ENCODE measurements around the gene LCOR.
A peak's percentile ranks its signal among the peaks of the same experiment; 100 is the strongest.
"Not testable (repeated sequence)": the region's sequence is repeated elsewhere in the genome, so short reads cannot be mapped to it uniquely, and the experiment has no call there.

Gene LCOR

DNA sequence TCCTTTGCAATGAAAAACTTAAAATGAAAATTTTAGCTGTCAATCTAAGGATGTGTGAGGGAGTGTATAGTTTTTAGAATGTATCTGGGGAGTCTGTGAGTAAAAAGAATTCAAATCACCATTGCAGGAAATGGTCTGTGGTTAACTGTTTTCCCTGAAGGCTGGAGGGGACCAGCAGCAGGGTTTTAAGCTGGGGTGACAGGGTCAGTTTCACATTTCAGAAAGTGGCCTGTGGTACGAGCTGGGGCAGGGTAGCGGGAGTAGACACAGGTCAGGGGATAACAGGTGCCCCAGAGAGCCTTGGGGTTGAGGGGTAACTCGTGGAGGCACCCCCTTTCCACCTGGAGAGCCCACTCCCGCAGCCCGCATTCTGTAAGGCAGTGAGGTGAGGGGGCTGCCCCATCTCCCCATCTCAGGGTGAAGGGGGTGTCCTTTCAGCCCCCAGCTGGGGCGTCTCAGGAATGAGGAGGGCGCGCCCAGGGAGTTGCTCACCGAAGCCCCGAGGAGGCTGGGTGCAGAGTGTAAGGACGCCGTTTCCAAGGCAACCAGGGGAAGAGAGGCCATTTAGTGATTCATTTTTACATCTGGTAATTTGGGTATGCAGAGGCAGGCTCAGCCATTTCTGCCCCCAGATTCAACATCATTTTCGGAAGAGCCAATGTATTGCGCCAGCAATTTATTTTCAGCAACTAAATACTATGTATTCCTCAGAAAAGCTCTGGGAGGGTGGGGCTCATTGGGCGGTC, 184.8 kb downstream of the LCOR start:
- DNase-seq, result no peak

DNA sequence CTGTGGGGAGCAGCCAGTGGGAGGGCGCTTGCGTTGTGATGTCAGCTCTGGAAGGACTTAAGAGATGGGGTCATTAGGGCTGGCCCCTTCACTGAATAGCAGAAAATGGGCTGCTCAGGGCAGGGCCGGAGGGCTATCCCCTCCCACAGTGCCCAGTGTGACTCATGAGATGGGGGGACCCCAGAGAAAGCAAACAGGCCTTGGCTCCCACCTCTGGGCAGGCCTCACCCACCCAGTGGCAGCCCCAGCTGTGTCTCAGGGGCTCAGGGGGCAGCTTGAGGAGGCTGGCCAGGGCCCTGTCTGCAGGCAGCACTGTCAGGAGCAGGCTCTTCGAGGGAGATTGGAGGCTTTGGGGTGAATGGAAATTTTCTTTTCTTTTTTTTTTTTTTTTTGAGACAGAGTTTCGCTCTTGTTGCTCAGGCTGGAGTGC, 185.4 kb downstream of the LCOR start:
- DNase-seq, result no peak

DNA sequence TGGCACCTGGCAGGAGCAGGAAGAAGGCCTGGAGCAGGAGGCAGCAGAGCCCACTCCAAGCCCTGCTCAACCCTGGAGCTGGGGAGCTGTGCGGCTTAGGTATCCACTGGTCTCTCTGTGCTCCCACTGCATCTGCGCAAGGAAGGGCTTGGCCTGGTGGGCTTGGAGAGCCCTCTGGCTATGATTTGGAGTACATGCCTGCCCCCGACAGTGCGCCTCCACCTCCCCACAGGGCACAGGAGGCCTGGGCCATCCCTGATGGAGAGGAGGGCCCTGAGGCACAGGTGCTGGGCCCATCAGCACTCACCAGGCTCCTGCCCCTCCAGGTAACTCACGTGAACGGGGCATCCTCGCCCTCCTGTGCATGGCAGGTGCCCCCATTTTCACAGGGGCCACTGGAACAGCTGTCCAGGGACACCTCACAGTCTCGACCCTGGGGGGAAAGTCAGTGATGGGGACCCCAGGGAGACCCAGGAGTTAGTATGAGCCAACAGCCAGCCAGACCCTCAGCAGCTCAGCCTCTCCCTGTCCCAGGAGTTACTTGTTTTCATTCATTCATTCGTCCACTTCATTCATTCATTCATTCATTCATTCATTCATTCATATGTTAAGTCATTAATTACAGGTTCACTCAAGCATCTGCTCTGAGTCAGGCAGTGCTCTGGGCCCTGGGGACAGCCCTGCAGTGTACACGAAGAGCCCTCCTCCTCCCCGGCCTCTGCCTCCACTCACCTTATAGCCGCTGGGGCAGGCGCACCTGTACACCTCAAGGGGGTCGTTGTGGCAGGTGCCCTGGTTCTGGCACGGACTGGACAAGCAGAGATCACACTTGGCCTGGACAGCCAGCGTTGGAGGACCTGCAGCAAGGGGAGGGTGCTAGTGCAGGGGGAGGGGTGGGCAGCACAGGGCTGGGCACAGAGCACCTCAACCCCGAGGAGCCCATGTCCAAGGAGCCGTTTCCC, 186.4 kb downstream of the LCOR start:
- no peak for DNase-seq

DNA sequence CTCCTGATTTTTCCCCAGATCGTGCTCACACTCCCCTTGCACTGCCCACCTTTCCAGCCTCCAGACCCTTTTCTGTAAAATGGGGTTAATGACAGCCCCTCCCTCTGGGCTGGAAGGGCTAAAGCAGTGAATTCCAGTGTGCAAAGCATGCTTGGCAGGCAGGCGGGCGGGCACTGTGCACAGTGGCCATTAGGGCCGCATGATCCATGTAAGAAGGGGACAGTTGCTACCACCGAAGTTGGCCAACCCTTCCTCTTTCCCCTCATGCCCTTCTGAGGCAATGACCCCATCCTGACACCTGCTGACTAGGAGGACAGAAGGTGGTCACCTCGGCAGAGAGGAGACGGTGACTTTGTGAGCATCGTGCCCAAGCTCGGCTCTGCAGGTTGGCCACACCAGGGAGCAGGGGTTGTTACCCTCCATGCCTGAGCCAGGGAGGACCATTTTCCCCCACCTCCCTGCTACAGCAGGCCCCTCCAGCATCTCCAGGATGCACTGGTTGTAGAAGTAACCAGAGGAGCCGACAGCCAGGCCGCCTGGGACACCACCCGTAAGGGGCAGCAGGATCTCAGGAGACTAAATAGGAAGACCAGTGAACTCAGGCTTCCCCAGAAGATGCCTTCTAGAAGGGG, 187.2 kb downstream of the LCOR start:
- no peak for DNase-seq

GRCh38 chr10:97020452-97021400, 188.6 kb downstream of the LCOR start:
- DNase-seq, result no peak

GRCh38 chr10:97022616-97023015, 190.5 kb downstream of the LCOR start:
- no peak for DNase-seq

DNA sequence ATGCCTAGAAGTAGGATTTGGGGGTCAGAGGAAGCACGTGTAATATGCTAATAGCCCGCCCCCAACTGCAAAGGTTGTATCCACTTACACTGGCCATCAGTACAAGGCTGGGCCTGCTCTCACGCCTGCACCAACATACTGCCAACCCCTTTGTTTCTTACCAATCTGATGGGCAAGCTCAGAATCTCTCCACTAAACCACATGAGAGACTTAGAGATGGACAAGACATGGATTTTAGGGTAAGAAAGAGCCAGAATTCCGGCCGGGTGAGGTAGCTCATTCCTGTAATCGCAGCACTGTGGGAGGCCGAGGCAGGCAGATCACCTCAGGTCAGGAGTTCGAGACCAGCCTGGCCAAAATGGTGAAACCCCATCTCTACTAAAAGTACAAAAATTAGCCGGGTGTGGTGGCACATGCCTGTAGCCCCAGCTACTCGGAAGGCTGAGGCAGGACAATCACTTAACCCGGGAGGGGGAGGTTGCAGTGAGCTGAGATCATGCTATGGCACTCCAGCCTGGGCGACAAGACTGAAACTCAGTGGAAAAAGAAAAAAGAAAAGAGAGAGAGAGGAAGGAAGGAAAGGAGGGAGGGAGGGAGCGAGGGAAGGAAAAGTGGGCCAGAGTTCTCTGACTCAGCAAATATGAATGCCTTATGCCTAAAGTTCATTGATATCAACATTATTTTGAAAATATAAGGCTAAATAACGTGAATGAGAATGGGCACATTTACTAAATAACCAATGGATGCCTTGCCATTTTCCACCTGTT, 191.5 kb downstream of the LCOR start:
- no peak for DNase-seq

GRCh38 chr10:97024168-97025073, 192.3 kb downstream of the LCOR start:
- DNase-seq, result peak; percentile 51

DNA sequence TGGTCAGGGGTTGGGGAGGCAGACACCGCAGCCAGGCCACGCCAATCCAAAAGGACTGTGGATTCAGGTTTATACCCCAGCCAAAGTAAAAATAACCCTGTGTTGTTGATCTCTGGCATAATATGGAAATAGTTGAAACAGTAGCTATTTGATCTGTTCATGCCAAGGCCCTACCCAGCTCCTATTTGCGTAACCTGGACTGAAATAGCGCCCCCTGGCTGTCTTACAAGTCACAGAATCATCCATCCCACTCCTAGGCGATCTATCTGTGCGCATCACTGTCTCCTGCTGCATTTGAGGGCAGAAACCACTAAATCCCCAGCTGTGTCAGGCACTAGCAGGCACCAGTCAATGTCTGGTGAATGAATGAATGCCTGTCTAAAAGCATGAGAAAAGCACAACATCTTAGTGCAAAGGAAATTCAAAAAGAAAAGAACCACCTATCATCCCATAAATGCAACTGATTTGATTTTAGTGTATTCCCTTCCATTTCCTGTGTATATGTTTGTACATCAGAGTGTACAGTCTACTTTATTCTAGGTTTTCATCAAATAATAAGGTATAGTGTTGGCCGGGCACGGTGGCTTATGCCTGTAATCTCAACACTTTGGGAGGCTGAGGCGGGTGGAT, 193.6 kb downstream of the LCOR start:
- peak; percentile 32 for DNase-seq

DNA sequence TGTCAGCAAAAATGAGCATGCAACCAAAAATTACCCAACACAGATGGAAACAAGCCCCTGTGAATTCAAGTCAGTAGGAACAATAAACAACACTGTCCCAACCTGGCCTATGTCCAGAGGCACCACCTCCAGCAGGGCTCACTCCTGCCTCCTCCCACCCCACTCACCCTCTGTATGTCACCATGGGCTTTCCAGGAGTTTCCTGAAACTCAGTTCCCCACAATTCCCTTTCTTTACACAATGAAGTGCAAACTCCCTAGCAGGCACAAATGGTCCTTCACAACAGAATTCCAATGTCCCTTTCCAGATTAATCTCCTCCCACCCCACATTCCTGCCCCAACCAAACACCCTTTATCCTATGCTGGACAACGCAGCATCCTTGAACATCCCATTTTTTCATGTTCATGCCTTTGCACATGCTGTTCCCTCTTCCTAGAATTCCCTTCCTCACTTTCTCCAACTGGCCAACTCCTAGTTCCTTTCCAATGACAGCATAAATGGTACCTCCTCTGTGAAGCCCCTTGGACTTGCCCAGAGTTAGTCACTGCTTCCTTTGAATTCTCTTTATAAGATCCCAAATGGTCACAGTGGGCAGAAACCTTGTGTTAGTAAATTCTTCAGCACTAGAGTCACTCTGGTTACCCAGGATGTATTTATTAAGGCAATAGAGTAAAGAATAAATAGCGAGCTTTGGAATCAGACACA, 196.2 kb downstream of the LCOR start:
- peak; percentile 42 for DNase-seq

GRCh38 chr10:97028832-97029178, 196.7 kb downstream of the LCOR start:
- no peak for DNase-seq

- DNase-seq, result no peak
Observed at GRCh38 chr10:97029271-97029670, 197.2 kb downstream of the LCOR start.

GRCh38 chr10:97030894-97031293, 198.8 kb downstream of the LCOR start:
- no peak for DNase-seq

DNA sequence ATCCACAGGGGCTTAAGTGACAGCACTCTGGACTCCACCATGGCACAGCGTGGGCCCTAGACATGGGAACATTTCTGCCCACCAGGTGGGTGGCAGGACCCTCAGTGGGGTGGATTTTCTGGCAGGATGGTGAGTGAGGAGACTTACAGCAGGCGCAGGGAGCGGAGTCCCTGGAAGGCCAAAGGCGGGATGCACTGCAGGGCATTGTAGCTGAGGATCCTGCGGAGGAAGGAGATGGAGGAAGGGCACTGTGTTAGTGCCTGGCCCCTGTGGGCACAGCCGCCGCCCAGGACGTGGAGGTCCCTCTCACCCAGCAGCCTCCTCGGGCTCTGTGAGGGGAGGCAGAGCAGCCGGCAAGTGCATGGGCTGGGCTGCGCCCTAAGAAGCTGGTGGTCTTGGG, 199.4 kb downstream of the LCOR start:
- DNase-seq, result no peak

DNA sequence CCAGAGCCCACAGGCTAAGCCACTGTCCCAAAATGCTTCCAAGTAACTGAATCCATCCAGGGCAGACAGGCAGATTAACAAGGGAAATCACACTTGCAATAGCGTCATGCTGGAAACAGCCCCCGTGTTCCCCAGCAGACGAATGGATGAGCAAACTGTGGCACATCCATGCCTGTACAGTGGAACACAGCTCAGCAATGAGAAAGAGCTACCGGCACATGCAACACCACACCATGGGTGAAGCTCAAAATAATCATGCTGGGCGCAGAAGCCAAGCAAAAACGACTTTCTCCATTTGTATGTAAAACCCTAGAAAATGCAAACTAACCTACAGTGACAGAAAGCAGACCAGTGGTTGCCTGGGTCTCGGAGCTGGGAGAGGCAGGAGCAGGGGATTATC, 200.5 kb downstream of the LCOR start:
- DNase-seq, result no peak

DNA sequence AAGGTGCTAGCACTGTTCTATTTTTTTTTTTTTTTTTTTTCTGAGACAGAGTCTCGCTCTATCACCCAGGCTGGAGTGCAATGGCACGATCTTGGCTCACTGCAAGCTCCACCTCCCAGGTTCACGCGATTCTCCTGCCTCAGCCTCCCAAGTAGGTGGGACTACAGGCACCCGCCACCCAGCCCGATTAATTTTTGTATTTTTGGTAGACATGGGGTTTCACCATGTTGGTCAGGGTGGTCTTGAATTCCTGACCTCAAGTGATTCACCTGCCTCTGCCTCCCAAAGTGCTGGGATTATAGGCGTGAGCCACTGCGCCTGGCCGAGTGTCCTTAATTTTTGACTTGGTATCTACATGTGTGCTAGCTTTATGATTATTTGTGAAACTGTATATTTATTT, 201.7 kb downstream of the LCOR start:
- not testable (repeated sequence) for DNase-seq

GRCh38 chr10:97034301-97034700, 202.2 kb downstream of the LCOR start:
- DNase-seq, result no peak

DNA sequence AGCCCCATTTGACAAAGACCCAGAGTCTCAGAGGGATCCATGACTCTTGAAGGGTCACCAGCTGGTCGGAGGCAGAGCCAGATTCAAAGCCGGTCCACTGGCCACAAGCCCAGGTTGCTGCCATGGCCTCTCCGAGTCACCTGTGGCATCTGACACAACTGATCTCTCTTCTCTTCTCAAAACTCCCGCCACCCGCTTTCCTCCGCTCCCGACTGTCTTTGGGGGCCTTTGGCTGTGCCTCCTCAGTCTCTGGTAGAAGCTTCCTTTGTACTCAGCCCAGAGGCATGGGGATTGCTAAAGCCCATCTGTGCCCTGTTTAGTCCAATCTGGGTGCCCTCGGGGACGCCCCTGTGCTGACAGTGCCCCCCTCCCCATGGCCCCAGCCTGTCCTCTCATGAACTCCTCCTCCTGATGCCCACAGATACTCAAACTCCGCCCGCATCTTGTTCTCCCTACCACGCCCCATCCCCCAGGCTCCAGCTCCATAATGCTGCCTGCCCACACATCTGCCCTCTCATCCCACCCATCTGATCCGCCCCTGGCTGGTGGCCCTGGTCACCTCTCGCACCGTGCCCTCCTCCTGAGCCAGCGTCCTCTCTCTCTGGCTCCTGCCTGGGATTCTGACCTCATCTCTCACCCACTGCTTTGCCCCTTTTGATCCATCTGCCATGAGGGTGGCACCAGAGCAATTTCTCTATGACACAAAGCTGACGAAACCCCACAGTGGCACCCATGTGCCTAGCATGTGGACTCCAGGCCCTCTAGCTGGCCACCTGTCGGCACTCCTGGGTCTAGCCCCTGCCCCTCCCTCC, 203.1 kb downstream of the LCOR start:
- no peak for DNase-seq

All from fibroblast of upper back skin (primary cell).